ENCODE measurements around the gene MATN1.

The MATN1 gene

DNA sequence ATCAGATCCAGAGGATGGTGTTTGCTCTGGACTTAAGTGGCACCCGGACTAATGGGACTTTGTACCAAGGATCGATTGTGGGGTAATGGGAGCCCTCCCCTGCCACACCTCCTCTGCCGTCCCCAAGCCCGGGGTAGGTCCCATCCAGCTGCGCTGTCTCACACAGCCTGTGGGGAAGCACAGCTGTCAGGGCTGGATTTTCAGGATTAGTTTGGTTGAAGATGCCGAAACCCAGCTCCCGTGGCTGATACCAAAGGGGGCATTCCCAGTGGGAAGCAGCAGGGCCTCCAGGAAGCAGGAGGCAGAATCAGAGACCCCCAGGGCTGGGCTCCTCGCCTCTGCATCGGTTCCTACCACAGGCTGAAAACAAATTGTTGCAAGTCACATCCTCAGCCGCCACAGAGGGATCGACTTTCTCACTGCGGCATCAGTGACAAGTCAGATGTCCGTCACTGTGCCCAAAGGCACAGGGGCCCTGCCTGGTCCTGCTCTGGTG, 59.7 kb downstream of the MATN1 start:
- ATAC-seq, result no peak
- TF ChIP-seq GLIS3 (CRISPR knock-in tag; IDR thresholded peaks at IDR 0.05) (no peak), PPARA (CRISPR knock-in tag; IDR thresholded peaks at IDR 0.05; ENCODE audit: borderline replicate concordance) (no peak), ISL1 (CRISPR knock-in tag; IDR thresholded peaks at IDR 0.05) (no peak), RARB (CRISPR knock-in tag; IDR thresholded peaks at IDR 0.05) (no peak), ARNTL (CRISPR knock-in tag; IDR thresholded peaks at IDR 0.05; ENCODE audit: borderline replicate concordance, low read depth) (no peak), ZNF70 (CRISPR knock-in tag; IDR thresholded peaks at IDR 0.05) (no peak)
- TF ChIP-seq, protein P1, sequence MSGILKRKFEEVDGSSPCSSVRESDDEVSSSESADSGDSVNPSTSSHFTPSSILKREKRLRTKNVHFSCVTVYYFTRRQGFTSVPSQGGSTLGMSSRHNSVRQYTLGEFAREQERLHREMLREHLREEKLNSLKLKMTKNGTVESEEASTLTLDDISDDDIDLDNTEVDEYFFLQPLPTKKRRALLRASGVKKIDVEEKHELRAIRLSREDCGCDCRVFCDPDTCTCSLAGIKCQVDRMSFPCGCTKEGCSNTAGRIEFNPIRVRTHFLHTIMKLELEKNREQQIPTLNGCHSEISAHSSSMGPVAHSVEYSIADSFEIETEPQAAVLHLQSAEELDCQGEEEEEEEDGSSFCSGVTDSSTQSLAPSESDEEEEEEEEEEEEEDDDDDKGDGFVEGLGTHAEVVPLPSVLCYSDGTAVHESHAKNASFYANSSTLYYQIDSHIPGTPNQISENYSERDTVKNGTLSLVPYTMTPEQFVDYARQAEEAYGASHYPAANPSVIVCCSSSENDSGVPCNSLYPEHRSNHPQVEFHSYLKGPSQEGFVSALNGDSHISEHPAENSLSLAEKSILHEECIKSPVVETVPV (CRISPR knock-in tag; IDR thresholded peaks at IDR 0.05), result no peak
- TF ChIP-seq, protein P2, sequence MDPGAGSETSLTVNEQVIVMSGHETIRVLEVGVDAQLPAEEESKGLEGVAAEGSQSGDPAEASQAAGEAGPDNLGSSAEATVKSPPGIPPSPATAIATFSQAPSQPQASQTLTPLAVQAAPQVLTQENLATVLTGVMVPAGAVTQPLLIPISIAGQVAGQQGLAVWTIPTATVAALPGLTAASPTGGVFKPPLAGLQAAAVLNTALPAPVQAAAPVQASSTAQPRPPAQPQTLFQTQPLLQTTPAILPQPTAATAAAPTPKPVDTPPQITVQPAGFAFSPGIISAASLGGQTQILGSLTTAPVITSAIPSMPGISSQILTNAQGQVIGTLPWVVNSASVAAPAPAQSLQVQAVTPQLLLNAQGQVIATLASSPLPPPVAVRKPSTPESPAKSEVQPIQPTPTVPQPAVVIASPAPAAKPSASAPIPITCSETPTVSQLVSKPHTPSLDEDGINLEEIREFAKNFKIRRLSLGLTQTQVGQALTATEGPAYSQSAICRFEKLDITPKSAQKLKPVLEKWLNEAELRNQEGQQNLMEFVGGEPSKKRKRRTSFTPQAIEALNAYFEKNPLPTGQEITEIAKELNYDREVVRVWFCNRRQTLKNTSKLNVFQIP (CRISPR knock-in tag; IDR thresholded peaks at IDR 0.05; ENCODE audit: borderline replicate concordance, low read depth), result no peak

DNA sequence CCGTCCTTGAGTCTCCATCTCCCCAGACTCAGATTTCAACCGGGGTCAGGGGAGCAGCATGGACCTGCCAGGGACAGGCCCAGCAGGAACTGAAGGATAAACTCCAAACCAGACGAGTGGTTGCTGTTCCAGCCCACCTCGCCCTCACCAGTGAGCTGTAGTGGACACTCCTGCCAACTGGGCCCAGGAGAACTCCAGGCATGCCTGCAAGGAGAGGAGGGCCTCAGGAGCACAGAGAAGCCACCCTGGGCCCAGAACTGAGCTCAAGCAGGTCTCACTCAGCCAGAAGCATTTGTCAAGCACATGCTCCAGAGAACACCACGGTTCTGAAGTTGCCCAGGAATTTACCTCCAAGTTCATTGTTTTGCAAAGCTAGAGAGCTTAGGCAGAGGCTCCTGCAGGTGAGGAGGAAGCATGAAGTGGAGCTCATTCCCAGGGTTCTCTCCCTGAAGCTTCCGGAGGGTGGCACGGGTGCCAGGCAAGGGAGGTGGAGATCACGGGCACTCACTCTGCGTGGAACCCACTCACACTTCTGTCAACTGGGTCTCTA, 61.0 kb downstream of the MATN1 start:
- ATAC-seq, result no peak

DNA sequence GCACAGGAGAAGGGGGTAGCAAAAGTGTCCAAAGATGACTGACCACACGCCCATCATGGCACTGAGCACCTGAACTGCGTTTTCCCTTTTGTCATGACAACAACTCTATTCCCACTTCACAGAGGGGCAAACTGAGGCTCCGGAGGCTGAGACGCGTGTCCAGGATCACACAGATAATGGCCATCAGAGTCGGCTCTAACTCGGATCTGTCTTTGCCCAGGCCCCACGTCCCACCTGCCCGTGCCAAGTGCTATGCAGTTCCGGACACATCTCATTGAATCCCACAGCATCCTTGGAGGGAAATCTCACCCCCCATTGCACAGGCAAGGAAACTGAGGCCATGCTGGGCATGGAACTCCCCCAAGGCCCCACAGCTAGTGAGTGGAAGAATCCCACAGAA, 62.1 kb downstream of the MATN1 start:
- no peak for ATAC-seq
- no peak for TF ChIP-seq RARB (CRISPR knock-in tag; IDR thresholded peaks at IDR 0.05)
- no peak for TF ChIP-seq OSR1 (CRISPR knock-in tag; IDR thresholded peaks at IDR 0.05)
- no peak for TF ChIP-seq TOX (CRISPR knock-in tag; IDR thresholded peaks at IDR 0.05; ENCODE audit: borderline replicate concordance)
- TF ChIP-seq ZFP30 (CRISPR knock-in tag; IDR thresholded peaks at IDR 0.05), result no peak
- no peak for TF ChIP-seq ESRRG (CRISPR knock-in tag; IDR thresholded peaks at IDR 0.05)
- TF ChIP-seq BACH2 (CRISPR knock-in tag; IDR thresholded peaks at IDR 0.05; ENCODE audit: borderline replicate concordance), result no peak
- no peak for TF ChIP-seq ZNF565 (CRISPR knock-in tag; conservative IDR thresholded peaks at IDR 0.05; ENCODE audit: low read depth)
- TF ChIP-seq PPARA (CRISPR knock-in tag; IDR thresholded peaks at IDR 0.05; ENCODE audit: borderline replicate concordance), result no peak
- no peak for TF ChIP-seq ISL1 (CRISPR knock-in tag; IDR thresholded peaks at IDR 0.05)
- TF ChIP-seq, protein P2 (CRISPR knock-in tag; IDR thresholded peaks at IDR 0.05; ENCODE audit: borderline replicate concordance, low read depth), result no peak
- TF ChIP-seq ZFP3 (CRISPR knock-in tag; IDR thresholded peaks at IDR 0.05), result no peak
- TF ChIP-seq CSDC2 (CRISPR knock-in tag; IDR thresholded peaks at IDR 0.05), result no peak
- TF ChIP-seq ZC3H10 (CRISPR knock-in tag; IDR thresholded peaks at IDR 0.05), result no peak

More for the DNA sequence above, 61.0 kb downstream of the MATN1 start:
- TF ChIP-seq, protein P3, sequence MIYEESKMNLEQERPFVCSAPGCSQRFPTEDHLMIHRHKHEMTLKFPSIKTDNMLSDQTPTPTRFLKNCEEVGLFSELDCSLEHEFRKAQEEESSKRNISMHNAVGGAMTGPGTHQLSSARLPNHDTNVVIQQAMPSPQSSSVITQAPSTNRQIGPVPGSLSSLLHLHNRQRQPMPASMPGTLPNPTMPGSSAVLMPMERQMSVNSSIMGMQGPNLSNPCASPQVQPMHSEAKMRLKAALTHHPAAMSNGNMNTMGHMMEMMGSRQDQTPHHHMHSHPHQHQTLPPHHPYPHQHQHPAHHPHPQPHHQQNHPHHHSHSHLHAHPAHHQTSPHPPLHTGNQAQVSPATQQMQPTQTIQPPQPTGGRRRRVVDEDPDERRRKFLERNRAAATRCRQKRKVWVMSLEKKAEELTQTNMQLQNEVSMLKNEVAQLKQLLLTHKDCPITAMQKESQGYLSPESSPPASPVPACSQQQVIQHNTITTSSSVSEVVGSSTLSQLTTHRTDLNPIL (CRISPR knock-in tag; IDR thresholded peaks at IDR 0.05; ENCODE audit: low read depth), result no peak
- TF ChIP-seq RARB (CRISPR knock-in tag; IDR thresholded peaks at IDR 0.05) (no peak), TCF4 (CRISPR knock-in tag; IDR thresholded peaks at IDR 0.05; ENCODE audit: borderline replicate concordance) (no peak), TOX (CRISPR knock-in tag; IDR thresholded peaks at IDR 0.05; ENCODE audit: borderline replicate concordance) (no peak), BACH2 (CRISPR knock-in tag; IDR thresholded peaks at IDR 0.05; ENCODE audit: borderline replicate concordance) (no peak), ESRRG (CRISPR knock-in tag; IDR thresholded peaks at IDR 0.05) (no peak), ISL1 (CRISPR knock-in tag; IDR thresholded peaks at IDR 0.05) (no peak), ARNTL (CRISPR knock-in tag; IDR thresholded peaks at IDR 0.05; ENCODE audit: borderline replicate concordance, low read depth) (no peak), ZNF70 (CRISPR knock-in tag; IDR thresholded peaks at IDR 0.05) (no peak), ZNF565 (CRISPR knock-in tag; conservative IDR thresholded peaks at IDR 0.05; ENCODE audit: low read depth) (no peak), ZC3H10 (CRISPR knock-in tag; IDR thresholded peaks at IDR 0.05) (no peak), ZNF8 (CRISPR knock-in tag; IDR thresholded peaks at IDR 0.05) (no peak), CSDC2 (CRISPR knock-in tag; IDR thresholded peaks at IDR 0.05) (no peak), OSR1 (CRISPR knock-in tag; IDR thresholded peaks at IDR 0.05) (no peak), GLIS3 (CRISPR knock-in tag; IDR thresholded peaks at IDR 0.05) (no peak), PPARA (CRISPR knock-in tag; IDR thresholded peaks at IDR 0.05; ENCODE audit: borderline replicate concordance) (no peak)
- TF ChIP-seq, protein P2 (CRISPR knock-in tag; IDR thresholded peaks at IDR 0.05; ENCODE audit: borderline replicate concordance, low read depth), result no peak

All from SK-N-SH treated with all-trans-retinoic acid at 6 μM for 48 hours (cell line).